Naive thymus-derived CD4-positive, alpha-beta T cell (primary cell): Measurements from ENCODE around the gene GABRR3. TPM values are rescaled to one million over a fixed set of nuclear protein-coding genes. Genes with fewer than 3 reads are reported as not detected.

Experiments
- ATAC-seq: fragments of 150-1000 bp; cut with Tn5 transposase; 2 replicates; pipeline ENCODE4 v1.10.0; 2021; ENCODE audit warnings: mild to moderate bottlenecking, moderate library complexity
- CTCF ChIA-PET: fragments of 350-600 bp; sonication (Branson Sonifier 250); formaldehyde crosslinking; loops from one replicate; lab custom pipeline; 2021; ENCODE audit warnings: antibody characterized with exemption; lab: Charles Lee
- POLR2A ChIA-PET: fragments of 350-600 bp; sonication (Branson Sonifier 250); formaldehyde crosslinking; loops from one replicate; lab custom pipeline; 2021; ENCODE audit warnings: antibody characterized with exemption, inconsistent platforms; lab: Charles Lee
- DNase-seq, 9 donors: peaks; one replicate each; pipeline versions ENCODE4 v3.0.0 to v3.0.0-alpha.2; 2020 to 2022; ENCODE audit warnings: mixed read lengths in 1 of 9
- H3K27ac ChIP-seq: one replicate; pipeline ENCODE4 v1.7.0; 2013; ENCODE audit warnings: mild to moderate bottlenecking, low read depth, low read length, moderate library complexity
- H3K27me3 ChIP-seq, 2 donors: one replicate each; pipeline ENCODE4 v1.7.0; 2013; ENCODE audit warnings: low read length in 2 of 2, mild to moderate bottlenecking in 2 of 2, moderate library complexity in 2 of 2; ENCODE audit not compliant: control insufficient read depth in 2 of 2, insufficient read depth in 2 of 2
- H3K36me3 ChIP-seq, 3 experiments: 1 replicate in 2 of 3; 2 replicates in 1 of 3; pipeline ENCODE4 v1.7.0; 2013; ENCODE audit warnings: low read length in 3 of 3, mild to moderate bottlenecking in 3 of 3, moderate library complexity in 1 of 3; ENCODE audit not compliant: insufficient read depth in 3 of 3, control insufficient read depth in 2 of 3
- H3K4me1 ChIP-seq, 2 donors: one replicate each; pipeline ENCODE4 v1.7.0; 2013; ENCODE audit warnings: low read length in 2 of 2, mild to moderate bottlenecking in 2 of 2, moderate library complexity in 1 of 2; ENCODE audit not compliant: control insufficient read depth in 2 of 2, insufficient read depth in 2 of 2
- H3K4me3 ChIP-seq: 2 replicates; pipeline ENCODE4 v1.7.0; 2013; ENCODE audit warnings: mild to moderate bottlenecking, low read length
- H3K9me3 ChIP-seq, 3 experiments: 1 replicate in 2 of 3; 2 replicates in 1 of 3; pipeline ENCODE4 v1.7.0; 2013; ENCODE audit warnings: low read length in 3 of 3; ENCODE audit not compliant: control insufficient read depth in 2 of 3
- H3K27ac Mint-ChIP-seq, 9 donors: one replicate each; pipeline ENCODE4 v1.8.0; 2020 to 2022; ENCODE audit warnings: mixed read lengths in 9 of 9, mild to moderate bottlenecking in 8 of 9, moderate library complexity in 5 of 9, inconsistent platforms in 2 of 9
- H3K27me3 Mint-ChIP-seq, 5 donors: one replicate each; pipeline ENCODE4 v1.8.0; 2021 to 2022; ENCODE audit warnings: mixed read lengths in 5 of 5, mild to moderate bottlenecking in 1 of 5
- H3K36me3 Mint-ChIP-seq, 5 donors: one replicate each; pipeline ENCODE4 v1.8.0; 2020 to 2022; ENCODE audit warnings: mixed read lengths in 5 of 5, mild to moderate bottlenecking in 3 of 5, inconsistent platforms in 1 of 5
- H3K4me1 Mint-ChIP-seq, 7 donors: one replicate each; pipeline ENCODE4 v1.8.0; 2020 to 2022; ENCODE audit warnings: mixed read lengths in 7 of 7, mild to moderate bottlenecking in 3 of 7, inconsistent platforms in 1 of 7
- H3K4me3 Mint-ChIP-seq, 10 donors: one replicate each; pipeline ENCODE4 v1.8.0; 2020 to 2022; ENCODE audit warnings: mild to moderate bottlenecking in 10 of 10, mixed read lengths in 10 of 10, moderate library complexity in 6 of 10, inconsistent platforms in 2 of 10
- H3K9me3 Mint-ChIP-seq, 11 donors: one replicate each; pipeline ENCODE4 v1.8.0; 2020 to 2022; ENCODE audit warnings: mixed read lengths in 11 of 11, mild to moderate bottlenecking in 4 of 11, inconsistent platforms in 1 of 11, moderate library complexity in 1 of 11
- intact Hi-C, 2 donors: fragments of 100-400 bp; cut with micrococcal nuclease; formaldehyde crosslinking; loops; one replicate each; pipeline ENCODE4 v1.15.1; 2023
- polyA plus RNA-seq, 2 donors: library from polyadenylated mRNA; unstranded; fragments of 300-500 nt; fragmentation: Illumina TruSeq; gene quantifications; one replicate each; pipeline ENCODE4 v1.2.3, GENCODE V29; 2021
- total RNA-seq, 6 experiments: library from RNA in 5 of 6; stranded (reverse) in 5 of 6; gene quantifications; 1 replicate in 5 of 6; 2 replicates in 1 of 6; pipeline ENCODE4 v1.2.3 and lab custom pipeline; 2021 to 2026

GABRR3 gene
- total and polyA plus RNA-seq, 7 experiments from 2014 or later: not detected

- Histone ChIP-seq H3K9me3 (no peaks in the 10 kb centered on the region), H3K27ac (no peak overlapping the region), H3K27me3 (no peaks in the 10 kb centered on the region), H3K4me3 (no peak overlapping the region), H3K36me3 (peaks cover 0 to 84% (median 11%) of the 10 kb centered on the region in 3 experiments), H3K4me1 (no peaks in the 10 kb centered on the region)
- Mint-ChIP-seq H3K9me3 (no peaks in the 10 kb centered on the region), H3K36me3 (peaks cover 27 to 68% (median 30%) of the 10 kb centered on the region in 5 donors), H3K4me3 (no peak overlapping the region), H3K27ac (no peak overlapping the region), H3K4me1 (peaks cover 0 to 34% (median 0%) of the 10 kb centered on the region in 7 donors), H3K27me3 (no peaks in the 10 kb centered on the region)
- POLR2A ChIA-PET: interaction anchor here (0.7 kb wide), 1 partner anchor 10 kb away, joined by 3 read pairs; no protein-coding TSS in a partner anchor
- DNase-seq: no peak
- CTCF ChIA-PET: interaction anchor here (0.7 to 1.1 kb wide), 2 partner anchors 17 to 69 kb away, joined by 3 read pairs; no protein-coding TSS in a partner anchor
- intact Hi-C loops: no loop called here
- ATAC-seq: peak; percentile 34
Observed at GRCh38 chr3:97952872-97953271, 82.2 kb downstream of the GABRR3 start.

GRCh38 chr3:97952280-97952679 lies 82.8 kb downstream of the GABRR3 start:
- H3K4me3 ChIP-seq: no peak overlapping the region
- no peaks in the 10 kb centered on the region for H3K27me3 Mint-ChIP-seq
- peaks cover 27 to 73% (median 33%) of the 10 kb centered on the region in 5 donors for H3K36me3 Mint-ChIP-seq
- DNase-seq: no peak
- H3K9me3 ChIP-seq: no peaks in the 10 kb centered on the region
- ChIA-PET CTCF (no interaction called here), POLR2A (interaction anchor here (1.0 kb wide), 1 partner anchor 41 kb away, joined by 4 read pairs; no protein-coding TSS in a partner anchor)
- peaks cover 0 to 34% (median 0%) of the 10 kb centered on the region in 7 donors for H3K4me1 Mint-ChIP-seq
- peak; percentile 76 for ATAC-seq
- no peaks in the 10 kb centered on the region for H3K4me1 ChIP-seq
- H3K9me3 Mint-ChIP-seq: no peaks in the 10 kb centered on the region
- H3K27me3 ChIP-seq: no peaks in the 10 kb centered on the region
- no peak overlapping the region for H3K4me3 Mint-ChIP-seq
- no peak overlapping the region for H3K27ac ChIP-seq
- peaks cover 0 to 84% (median 14%) of the 10 kb centered on the region in 3 experiments for H3K36me3 ChIP-seq
- H3K27ac Mint-ChIP-seq: no peak overlapping the region
- intact Hi-C loops: no loop called here

- no peaks in the 10 kb centered on the region for H3K4me1 ChIP-seq
- Mint-ChIP-seq H3K4me1 (peaks cover 0 to 33% (median 0%) of the 10 kb centered on the region in 7 donors), H3K27ac (peak overlapping the region in 2 of 9 donors; percentile 9 to 62), H3K27me3 (no peaks in the 10 kb centered on the region), H3K9me3 (no peaks in the 10 kb centered on the region), H3K4me3 (no peak overlapping the region), H3K36me3 (peaks cover 35 to 86% (median 44%) of the 10 kb centered on the region in 5 donors)
- ChIA-PET CTCF (interaction anchor here (0.7 kb wide), 1 partner anchor 113 kb away, joined by 3 read pairs; no protein-coding TSS in a partner anchor), POLR2A (no interaction called here)
- no peak for DNase-seq
- no peaks in the 10 kb centered on the region for H3K9me3 ChIP-seq
- intact Hi-C loops: no loop called here
- no peak for ATAC-seq
- no peaks in the 10 kb centered on the region for H3K27me3 ChIP-seq
- H3K36me3 ChIP-seq: peaks cover 0 to 92% (median 14%) of the 10 kb centered on the region in 3 experiments
- H3K27ac ChIP-seq: no peak overlapping the region
- H3K4me3 ChIP-seq: no peak overlapping the region
Observed at GRCh38 chr3:97950360-97950759, 84.8 kb downstream of the GABRR3 start.

DNA sequence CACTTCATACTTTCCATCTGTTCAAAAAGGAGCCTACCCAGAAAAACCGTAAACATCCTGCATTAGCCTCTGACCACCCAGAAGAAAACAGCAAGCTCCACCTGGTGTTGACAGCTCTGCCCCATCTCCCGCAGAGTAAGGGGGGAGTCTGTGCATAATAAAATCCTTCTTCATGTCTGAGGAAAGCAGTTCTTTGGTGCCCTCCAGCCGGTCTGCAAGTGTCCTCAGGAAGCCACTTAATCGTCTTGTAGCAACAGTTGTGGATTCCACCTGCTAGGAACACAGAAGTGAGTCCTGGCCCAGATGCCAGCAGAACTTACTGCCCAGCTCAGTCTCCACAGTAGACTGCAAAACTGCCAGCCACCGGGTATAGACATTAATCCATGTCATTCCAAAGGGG lies 85.4 kb downstream of the GABRR3 start:
- Histone ChIP-seq H3K4me1 (no peaks in the 10 kb centered on the region), H3K4me3 (no peak overlapping the region), H3K9me3 (no peaks in the 10 kb centered on the region), H3K27ac (no peak overlapping the region), H3K36me3 (peaks cover 0 to 92% (median 14%) of the 10 kb centered on the region in 3 experiments), H3K27me3 (no peaks in the 10 kb centered on the region)
- Mint-ChIP-seq H3K36me3 (peaks cover 35 to 85% (median 44%) of the 10 kb centered on the region in 5 donors), H3K9me3 (no peaks in the 10 kb centered on the region), H3K4me3 (no peak overlapping the region), H3K4me1 (peaks cover 0 to 28% (median 0%) of the 10 kb centered on the region in 7 donors), H3K27me3 (no peaks in the 10 kb centered on the region), H3K27ac (peak overlapping the region in 2 of 9 donors; percentile 17 to 62)
- CTCF ChIA-PET: no interaction called here
- ATAC-seq: no peak
- POLR2A ChIA-PET: interaction anchor here (0.9 kb wide), 1 partner anchor 34 kb away, joined by 3 read pairs; no protein-coding TSS in a partner anchor
- DNase-seq: no peak
- intact Hi-C loops: loop anchor here in 1 of 2 donors (10.0 kb wide), 1 partner anchor 125 kb away; the partner anchor contains the start of gene CRYBG3

- peaks cover 0 to 23% (median 0%) of the 10 kb centered on the region in 7 donors for H3K4me1 Mint-ChIP-seq
Observed at GRCh38 chr3:97949110-97949485, 86.0 kb downstream of the GABRR3 start.

DNA sequence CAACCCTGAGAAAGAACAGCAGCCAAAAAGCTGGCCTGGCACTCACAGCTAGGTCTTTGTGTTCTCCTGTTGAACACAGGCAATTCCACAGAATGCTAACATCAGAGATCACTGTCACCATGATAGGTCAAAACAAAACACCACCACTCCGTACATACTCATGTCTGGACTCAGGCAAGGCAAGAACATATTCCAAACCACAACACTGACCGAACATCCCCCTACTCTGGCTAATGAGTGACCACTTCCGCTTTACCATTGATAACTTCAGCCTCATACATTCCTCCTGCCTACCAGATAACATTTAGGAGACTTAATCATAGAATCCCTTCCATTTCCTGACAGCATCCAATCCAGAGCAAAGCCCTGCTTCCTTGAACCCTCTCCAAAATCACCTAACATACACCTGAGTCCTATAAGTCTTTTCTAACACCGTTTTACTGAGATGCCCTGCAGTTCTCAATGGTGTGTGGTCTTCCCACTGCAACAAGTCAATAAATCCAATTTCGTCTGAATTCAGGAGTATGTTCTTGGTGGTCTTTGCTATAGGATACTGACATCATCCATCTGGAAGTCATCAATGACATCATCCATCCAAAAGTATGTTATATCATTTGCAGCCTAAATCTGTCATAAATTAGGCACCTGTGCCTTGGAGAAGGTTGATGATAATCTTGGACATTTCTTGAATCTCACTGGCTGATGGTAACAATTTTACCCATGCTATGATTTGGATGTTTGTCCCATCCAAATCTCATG lies 86.6 kb downstream of the GABRR3 start:
- Histone ChIP-seq H3K9me3 (no peaks in the 10 kb centered on the region), H3K4me3 (no peak overlapping the region), H3K27me3 (no peaks in the 10 kb centered on the region), H3K27ac (no peak overlapping the region), H3K36me3 (peaks cover 0 to 89% (median 11%) of the 10 kb centered on the region in 3 experiments), H3K4me1 (no peaks in the 10 kb centered on the region)
- intact Hi-C loops: loop anchor here in 1 of 2 donors (10.0 kb wide), 1 partner anchor 124 kb away; the partner anchor contains the start of gene CRYBG3
- Mint-ChIP-seq H3K4me1 (peaks cover 0 to 22% (median 0%) of the 10 kb centered on the region in 7 donors), H3K4me3 (no peak overlapping the region), H3K27ac (peak overlapping the region in 1 of 9 donors; percentile 1), H3K9me3 (no peaks in the 10 kb centered on the region), H3K27me3 (no peaks in the 10 kb centered on the region), H3K36me3 (peaks cover 36 to 77% (median 40%) of the 10 kb centered on the region in 5 donors)
- no peak for DNase-seq
- ATAC-seq: no peak
- ChIA-PET POLR2A (no interaction called here), CTCF (interaction anchor here (0.7 kb wide), 1 partner anchor 107 kb away, joined by 3 read pairs; no protein-coding TSS in a partner anchor)

More at GRCh38 chr3:97949110-97949485, 86.0 kb downstream of the GABRR3 start:
- DNase-seq (no peak), ATAC-seq (no peak)
- CTCF ChIA-PET: no interaction called here
- Mint-ChIP-seq H3K27ac (peak overlapping the region in 2 of 9 donors; percentile 18 to 78), H3K9me3 (no peaks in the 10 kb centered on the region), H3K27me3 (no peaks in the 10 kb centered on the region), H3K36me3 (peaks cover 35 to 81% (median 39%) of the 10 kb centered on the region in 5 donors), H3K4me3 (no peak overlapping the region)
- intact Hi-C loops: loop anchor here in 1 of 2 donors (10.0 kb wide), 1 partner anchor 124 kb away; the partner anchor contains the start of gene CRYBG3
- POLR2A ChIA-PET: interaction anchor here (0.9 kb wide), 1 partner anchor 33 kb away, joined by 3 read pairs; no protein-coding TSS in a partner anchor
- H3K9me3 ChIP-seq: no peaks in the 10 kb centered on the region
- no peaks in the 10 kb centered on the region for H3K4me1 ChIP-seq
- no peak overlapping the region for H3K4me3 ChIP-seq
- no peaks in the 10 kb centered on the region for H3K27me3 ChIP-seq
- H3K27ac ChIP-seq: no peak overlapping the region
- peaks cover 0 to 88% (median 11%) of the 10 kb centered on the region in 3 experiments for H3K36me3 ChIP-seq
